ENCODE measurements around the gene CPEB2.

Gene CPEB2

DNA sequence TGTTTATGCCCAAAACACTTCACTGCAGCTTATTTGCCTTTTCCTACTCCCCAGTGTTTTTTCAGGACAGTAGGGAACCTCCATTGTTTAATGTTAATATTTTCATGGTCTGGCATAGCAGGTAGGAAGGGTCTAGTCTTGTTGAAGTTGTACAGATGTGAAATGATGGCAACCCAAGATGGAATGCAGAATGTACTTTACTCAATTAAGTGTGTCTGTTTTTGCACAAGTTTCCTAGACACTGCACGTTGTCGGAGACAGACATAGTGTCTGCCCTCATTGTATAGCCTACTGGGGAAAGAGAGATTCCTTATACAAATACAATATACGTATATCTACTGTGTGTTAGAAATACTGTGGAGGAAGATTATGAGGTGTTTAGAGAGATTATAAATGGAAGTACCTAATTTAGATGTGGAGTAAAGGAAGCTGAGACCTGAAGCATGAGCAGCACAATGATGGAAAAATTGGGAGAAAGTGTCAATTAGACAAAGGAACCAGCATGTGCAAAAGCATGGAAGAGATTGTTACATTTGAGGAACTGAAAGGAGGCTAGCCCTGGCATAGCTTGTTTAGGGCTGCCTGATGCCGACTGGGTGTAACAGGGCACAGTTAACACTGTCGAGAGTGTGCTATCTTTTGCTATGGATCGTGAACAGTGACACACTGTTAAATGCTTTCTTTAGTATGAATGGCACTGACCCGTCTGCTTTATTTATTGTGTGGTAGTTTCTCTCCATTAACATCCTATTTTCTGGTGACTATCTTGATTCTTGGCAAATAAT, 18.4 kb downstream of the CPEB2 start:
- H3K27ac ChIP-seq, result no peak overlapping the region
- TF ChIP-seq ZFX (IDR thresholded peaks at IDR 0.05; ENCODE audit: borderline replicate concordance), result no peak
- TF ChIP-seq, protein P1, sequence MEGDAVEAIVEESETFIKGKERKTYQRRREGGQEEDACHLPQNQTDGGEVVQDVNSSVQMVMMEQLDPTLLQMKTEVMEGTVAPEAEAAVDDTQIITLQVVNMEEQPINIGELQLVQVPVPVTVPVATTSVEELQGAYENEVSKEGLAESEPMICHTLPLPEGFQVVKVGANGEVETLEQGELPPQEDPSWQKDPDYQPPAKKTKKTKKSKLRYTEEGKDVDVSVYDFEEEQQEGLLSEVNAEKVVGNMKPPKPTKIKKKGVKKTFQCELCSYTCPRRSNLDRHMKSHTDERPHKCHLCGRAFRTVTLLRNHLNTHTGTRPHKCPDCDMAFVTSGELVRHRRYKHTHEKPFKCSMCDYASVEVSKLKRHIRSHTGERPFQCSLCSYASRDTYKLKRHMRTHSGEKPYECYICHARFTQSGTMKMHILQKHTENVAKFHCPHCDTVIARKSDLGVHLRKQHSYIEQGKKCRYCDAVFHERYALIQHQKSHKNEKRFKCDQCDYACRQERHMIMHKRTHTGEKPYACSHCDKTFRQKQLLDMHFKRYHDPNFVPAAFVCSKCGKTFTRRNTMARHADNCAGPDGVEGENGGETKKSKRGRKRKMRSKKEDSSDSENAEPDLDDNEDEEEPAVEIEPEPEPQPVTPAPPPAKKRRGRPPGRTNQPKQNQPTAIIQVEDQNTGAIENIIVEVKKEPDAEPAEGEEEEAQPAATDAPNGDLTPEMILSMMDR (IDR thresholded peaks at IDR 0.05), result no peak

DNA sequence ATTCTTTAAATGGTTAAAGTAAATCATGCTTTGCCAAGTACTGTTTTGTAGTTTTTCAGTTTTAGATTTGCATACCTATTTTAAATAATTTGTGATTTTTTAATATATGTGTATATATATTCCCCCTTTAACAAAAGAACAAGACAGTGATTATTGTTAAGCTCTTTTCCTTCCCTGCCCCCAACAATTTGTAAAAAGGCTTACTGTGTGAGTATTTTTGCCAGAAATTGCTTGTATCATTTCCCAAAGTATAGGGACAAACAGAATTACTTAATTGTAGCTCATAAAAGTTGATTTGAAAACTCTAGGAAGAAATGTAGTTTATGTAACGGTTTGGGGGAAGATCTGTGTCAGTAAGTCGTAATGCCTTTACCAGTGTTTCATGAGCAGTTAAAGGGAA, 19.0 kb downstream of the CPEB2 start:
- TF ChIP-seq ZFX (IDR thresholded peaks at IDR 0.05; ENCODE audit: borderline replicate concordance), result no peak
- TF ChIP-seq, protein P1 (IDR thresholded peaks at IDR 0.05), result no peak
- H3K27ac ChIP-seq, result no peak overlapping the region

DNA sequence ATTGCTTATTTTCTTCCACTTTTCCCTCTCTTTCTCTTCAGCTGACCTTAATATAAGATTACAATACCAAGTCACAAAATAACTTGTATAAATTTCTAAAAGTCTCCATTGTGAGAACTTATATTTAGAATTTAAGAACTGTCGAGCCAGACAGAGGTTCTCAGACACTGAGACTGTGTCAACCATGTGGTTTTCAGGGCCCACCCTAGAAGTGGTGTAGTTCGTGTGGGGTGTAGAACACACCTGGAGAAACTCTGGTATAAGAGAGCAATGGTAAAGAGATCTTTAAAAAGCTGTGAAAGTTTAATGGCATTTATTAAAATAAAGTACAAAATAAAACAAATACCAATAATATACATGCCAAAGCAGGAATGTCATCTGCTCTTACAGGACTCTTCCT, 19.7 kb downstream of the CPEB2 start:
- TF ChIP-seq, protein P1 (IDR thresholded peaks at IDR 0.05), result no peak
- TF ChIP-seq ZFX (IDR thresholded peaks at IDR 0.05; ENCODE audit: borderline replicate concordance), result no peak
- no peak overlapping the region for H3K27ac ChIP-seq

DNA sequence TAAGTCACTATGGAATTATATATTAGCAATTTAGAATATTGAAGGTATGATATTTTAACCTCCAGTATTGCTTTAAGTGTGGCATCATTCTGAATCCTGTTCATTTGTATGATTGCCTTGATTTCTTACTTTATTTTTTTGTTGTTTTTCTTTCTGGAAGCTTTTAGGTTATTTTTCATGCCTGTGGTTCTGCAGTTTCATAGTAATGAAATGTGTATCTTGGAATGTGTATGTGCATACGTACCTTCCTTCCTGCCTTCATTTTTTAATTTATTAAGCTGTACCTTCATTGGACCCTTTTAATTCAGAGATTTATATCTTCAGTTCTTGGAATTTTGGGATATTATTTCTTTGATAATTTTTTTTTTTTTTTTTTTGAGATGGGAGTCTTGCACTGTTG, 22.1 kb downstream of the CPEB2 start:
- TF ChIP-seq ZFX (IDR thresholded peaks at IDR 0.05; ENCODE audit: borderline replicate concordance), result no peak
- TF ChIP-seq, protein P1 (IDR thresholded peaks at IDR 0.05), result no peak
- H3K27ac ChIP-seq, result no peak overlapping the region

DNA sequence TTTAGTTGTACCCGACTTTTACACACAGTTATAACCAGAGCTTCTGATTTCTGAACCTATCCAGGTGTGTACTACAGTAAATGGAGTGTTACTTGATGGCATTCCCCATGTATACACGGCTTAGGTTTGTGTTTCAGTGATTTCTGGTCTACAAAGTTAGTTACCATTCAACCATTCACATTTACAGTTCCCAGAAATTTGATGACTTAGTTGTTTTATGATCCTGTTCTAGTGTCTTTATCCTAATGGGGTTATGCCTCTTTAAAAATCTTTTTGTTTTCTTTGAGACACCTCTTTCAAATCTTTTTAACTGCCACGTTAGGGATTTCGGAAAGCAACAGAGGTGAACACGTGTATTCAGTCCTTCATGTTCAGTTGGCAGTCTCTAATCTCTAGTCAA, 23.4 kb downstream of the CPEB2 start:
- TF ChIP-seq, protein P1 (IDR thresholded peaks at IDR 0.05), result no peak
- no peak for TF ChIP-seq ZFX (IDR thresholded peaks at IDR 0.05; ENCODE audit: borderline replicate concordance)
- no peak overlapping the region for H3K27ac ChIP-seq

DNA sequence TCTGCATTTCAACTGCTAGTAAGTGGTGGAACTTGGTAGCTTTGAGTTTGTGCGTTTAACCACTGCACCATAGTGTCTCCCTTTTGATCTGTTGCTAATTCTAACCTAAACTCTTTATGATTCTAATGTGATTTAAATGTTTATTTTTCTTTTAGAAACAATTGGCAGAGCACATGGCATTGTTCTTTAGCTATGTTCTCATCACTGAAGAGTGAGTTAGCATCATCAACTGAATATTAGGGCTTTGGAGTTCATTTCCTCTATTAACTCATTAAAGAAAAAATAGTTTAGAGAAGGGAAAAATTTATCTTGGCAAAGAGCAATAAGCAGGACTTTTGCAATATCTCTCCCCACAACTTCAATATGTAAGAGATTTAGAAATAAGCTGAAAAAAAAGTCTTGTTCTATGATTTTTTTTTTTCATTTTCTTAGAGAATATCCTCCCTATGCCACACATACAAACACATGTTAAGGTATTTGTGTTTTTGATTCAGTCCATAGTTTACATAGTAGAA, 25.7 kb downstream of the CPEB2 start:
- TF ChIP-seq, protein P1 (IDR thresholded peaks at IDR 0.05), result no peak
- TF ChIP-seq ZFX (IDR thresholded peaks at IDR 0.05; ENCODE audit: borderline replicate concordance), result no peak
- no peak overlapping the region for H3K27ac ChIP-seq

DNA sequence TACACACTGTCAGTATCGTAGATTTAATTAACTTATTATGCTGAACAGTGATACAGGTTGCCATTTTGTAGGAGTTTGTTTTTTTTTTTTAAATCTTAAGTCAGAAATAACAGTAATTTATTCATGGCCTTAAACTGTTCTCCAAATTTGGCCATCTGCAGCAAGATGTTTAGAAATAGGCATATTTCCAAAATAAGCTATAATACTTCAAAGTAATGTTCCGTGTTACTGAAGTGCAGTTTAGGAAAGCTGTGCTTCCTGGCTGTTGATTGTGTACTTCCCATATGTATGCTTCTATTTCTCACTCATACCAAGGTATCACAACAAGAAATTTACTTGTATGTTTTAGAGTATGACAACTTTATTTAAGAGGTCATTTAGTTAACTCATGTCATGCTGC, 28.9 kb downstream of the CPEB2 start:
- no peak overlapping the region for H3K27ac ChIP-seq
- no peak for TF ChIP-seq ZFX (IDR thresholded peaks at IDR 0.05; ENCODE audit: borderline replicate concordance)
- TF ChIP-seq, protein P1 (IDR thresholded peaks at IDR 0.05), result no peak
